CD4-positive, alpha-beta T cell treated with Interleukin-17A for 1 hour (primary cell): ENCODE measurements around the gene TESMIN.

Experiments used
- DNase-seq: peaks from one replicate; pipeline ENCODE4 v3.0.0-alpha.2; 2020

TESMIN gene, protein sequence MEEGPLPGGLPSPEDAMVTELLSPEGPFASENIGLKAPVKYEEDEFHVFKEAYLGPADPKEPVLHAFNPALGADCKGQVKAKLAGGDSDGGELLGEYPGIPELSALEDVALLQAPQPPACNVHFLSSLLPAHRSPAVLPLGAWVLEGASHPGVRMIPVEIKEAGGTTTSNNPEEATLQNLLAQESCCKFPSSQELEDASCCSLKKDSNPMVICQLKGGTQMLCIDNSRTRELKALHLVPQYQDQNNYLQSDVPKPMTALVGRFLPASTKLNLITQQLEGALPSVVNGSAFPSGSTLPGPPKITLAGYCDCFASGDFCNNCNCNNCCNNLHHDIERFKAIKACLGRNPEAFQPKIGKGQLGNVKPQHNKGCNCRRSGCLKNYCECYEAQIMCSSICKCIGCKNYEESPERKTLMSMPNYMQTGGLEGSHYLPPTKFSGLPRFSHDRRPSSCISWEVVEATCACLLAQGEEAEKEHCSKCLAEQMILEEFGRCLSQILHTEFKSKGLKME

DNA sequence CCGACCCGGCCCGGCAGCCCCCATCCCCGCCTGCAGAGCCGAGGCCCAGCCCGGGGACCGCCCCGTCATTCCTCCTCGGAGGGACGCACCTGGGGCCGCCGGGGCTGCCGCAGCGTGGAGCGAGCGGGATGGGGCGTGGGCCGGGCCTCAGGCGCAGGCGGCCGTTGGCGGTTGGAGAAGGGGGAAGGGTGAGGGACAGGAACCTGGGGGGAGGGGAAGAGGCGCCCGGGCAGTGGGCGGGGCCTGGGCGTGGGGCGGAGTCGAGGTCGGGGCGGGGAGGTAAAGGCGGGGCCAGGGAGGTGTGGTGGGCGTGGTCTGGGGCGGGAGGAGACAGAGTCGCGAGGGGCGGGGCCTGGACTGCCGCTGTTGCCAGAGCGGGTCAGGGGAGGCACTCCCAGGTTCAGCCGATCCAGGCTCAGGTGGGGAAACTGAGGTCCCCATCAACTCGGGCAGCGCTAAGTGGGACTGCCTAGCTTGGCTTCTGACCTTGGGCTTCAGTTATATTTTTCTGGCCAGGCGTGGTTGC is at the start of gene TESMIN:
Gene TESMIN, minus strand, starts transcription at position 190 of the 526 bp plus-strand sequence. CDS start 860 bp downstream, outside the sequence.
- DNase-seq: peak; percentile 93

DNA sequence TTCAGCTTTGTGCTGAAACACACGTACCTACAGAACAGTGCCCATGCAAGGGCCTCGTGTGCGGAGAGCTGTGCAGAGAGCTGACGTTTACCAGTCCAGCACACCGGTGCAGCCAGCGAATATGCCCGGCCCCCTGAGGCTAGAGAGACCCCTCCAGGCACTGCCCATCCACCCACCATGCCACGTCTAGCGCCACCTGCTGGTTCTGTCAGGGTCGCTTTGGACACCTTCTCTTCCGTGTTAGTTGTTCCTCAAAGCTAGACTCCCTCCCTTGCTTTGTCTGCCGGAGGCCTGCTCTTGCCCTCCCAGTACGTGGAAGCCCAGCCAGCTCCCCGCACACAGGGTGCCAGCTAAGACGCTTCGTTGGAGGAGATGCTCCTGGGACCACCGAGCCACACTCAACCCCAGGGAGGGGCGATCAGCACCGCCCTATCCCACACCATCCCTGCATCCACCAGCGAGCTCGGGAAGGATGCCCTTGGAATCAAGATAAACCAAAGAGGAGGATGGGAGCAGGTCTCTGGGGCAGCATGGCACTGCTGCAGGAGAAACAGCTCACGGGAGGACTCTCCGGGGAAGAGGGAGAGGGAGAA is 47.0 kb upstream of the TESMIN start:
- peak; percentile 41 for DNase-seq

DNA sequence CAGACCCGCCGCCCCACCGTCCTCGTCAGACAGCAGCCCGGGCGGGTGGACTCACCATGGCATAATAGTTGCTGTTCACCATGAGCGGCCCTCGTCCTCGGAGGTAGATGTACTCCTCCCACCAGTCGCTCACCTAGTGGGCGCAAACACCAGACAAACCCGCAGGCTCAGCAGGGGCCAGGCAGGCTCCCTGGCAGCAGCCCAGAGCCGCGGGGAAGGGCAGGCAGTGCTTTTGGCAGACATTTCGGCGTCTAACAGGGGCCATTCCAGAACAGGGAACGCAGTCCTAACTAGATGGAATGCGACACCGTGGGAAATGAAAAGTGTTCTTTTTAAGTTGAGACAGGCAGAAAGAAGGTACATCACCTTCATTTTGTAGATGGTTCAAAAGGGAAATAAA is 45.5 kb upstream of the TESMIN start:
- DNase-seq: no peak

DNA sequence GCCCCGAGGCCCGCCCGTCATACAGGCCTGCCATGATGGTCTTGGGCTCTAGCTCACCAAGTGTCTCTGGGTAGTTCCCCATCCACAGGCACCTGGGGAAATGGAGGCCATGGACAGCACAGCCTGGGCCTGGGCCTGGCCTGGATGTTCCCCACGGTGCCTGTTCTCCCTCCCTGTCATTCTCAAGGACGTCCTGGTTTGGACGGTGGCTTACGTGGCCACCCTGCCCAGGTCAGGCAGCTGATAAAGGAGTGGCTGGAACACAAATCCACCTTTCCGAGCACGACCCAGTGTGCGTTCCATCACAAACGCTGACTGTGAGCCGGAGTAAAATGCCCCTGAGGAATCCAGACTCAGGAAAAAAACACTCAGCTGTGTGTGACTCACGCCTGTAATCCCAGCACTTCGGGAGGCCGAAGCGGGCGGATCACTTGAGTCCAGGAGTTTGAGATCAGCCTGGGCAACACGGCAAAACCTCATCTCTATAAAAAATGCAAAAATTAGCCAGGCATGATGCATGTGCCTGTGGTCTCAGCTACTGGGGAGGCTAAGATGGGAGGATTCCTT is 41.2 kb upstream of the TESMIN start:
- DNase-seq: no peak

DNA sequence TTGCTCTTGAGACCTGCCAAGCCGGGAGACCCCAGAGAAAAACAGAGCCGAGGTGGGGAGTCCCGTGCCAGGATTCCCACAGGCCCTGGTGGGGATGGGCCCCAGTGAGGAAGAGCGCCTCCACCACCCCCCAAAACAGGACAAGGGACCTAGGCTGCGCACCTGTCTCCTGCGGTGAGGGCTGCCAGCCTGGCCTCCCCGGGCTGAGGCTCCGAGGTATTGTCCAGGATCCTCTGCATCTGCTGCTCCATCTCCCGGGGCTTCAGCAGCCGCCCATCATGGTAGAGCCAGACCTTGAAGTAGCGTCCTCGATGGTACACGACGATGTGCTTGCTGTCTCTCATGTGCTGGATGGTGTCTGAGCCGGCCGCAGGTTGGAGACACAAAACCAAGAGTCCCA is 33.3 kb upstream of the TESMIN start:
- DNase-seq: no peak

DNA sequence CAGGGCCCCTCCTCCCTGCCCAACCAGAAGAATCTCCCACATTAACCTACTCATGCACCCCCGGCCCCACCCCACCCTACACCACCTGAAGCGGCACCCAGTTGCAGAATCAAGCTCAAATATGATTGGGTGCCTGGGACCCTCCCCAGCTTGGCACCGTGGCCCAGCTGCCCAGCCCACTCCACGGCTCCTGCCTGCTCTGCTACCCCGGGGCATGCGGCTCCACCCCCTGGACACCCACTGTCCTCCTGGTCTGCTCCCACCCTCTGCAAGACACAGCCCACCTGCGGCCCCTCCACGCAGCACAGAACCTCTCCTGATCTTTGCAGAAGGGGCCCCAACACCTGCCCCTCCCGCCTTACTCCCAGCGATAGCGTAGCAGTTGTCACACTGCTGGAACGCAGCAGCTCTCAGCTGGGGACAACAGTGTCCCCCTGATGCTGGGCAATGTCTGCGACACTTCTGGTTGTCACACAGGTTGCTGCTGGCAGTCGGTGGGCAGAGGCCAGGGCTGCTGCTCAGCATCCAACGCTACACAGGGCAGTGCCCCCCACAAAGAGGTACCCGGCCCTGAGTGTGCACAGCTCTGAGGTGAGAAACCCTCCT is 32.0 kb upstream of the TESMIN start:
- no peak for DNase-seq

DNA sequence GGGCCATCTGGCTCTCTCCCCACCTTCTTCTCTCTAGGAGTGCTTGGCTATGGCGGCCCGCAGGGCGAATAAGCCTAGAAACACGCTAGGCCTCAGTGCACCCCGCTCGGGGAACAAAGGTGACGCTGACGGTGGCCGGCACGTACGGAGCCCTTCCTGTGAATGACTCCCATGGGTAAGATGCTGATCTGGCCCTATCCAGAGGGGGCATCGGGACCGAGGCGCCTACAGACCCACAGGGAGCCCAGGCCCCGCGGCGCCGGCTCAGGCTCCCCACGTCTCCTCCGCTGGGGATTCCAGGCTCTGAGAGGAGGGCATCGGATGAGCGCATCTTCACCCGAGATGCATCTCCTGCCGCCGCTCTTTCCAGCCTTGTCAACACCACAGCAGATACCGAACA is 31.4 kb upstream of the TESMIN start:
- no peak for DNase-seq

DNA sequence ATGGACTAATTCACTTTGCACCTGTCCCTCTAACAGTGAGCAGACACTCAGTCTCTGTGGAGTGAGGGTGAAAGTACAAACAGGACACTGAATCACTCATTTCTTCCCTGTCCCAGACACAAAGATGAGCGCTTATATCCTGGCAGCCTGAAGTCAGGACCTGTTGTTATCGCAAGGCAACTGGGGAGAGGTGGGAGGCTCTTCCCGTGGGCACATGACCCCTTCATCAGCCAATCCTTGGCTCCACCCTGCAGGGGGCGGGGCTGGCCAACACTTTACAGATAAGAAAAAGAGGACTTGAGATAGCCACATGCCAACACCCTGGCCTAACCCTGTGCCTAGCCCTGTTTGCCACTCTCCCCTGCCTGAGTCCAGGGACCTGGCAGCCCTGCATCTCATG is 29.5 kb upstream of the TESMIN start:
- DNase-seq: no peak

DNA sequence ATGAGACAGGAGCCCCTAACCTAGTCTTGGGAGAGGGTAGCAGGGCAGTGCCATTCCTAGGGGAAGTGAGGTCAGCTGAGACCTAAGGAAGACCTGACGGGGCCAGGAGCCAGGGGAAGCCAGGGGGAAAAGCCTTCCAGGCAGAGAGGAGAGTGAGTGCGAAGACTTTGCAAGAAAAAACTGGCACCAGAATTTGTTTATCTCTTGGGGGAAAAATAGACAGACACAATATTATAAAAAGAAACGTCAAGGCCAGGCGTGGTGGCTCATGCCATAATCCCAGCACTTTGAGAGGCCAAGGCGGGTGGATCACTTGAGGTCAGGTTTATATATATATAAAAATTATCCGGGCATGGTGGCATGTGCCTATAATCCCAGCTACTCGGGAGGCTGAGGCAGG is 26.9 kb upstream of the TESMIN start:
- DNase-seq: no peak

DNA sequence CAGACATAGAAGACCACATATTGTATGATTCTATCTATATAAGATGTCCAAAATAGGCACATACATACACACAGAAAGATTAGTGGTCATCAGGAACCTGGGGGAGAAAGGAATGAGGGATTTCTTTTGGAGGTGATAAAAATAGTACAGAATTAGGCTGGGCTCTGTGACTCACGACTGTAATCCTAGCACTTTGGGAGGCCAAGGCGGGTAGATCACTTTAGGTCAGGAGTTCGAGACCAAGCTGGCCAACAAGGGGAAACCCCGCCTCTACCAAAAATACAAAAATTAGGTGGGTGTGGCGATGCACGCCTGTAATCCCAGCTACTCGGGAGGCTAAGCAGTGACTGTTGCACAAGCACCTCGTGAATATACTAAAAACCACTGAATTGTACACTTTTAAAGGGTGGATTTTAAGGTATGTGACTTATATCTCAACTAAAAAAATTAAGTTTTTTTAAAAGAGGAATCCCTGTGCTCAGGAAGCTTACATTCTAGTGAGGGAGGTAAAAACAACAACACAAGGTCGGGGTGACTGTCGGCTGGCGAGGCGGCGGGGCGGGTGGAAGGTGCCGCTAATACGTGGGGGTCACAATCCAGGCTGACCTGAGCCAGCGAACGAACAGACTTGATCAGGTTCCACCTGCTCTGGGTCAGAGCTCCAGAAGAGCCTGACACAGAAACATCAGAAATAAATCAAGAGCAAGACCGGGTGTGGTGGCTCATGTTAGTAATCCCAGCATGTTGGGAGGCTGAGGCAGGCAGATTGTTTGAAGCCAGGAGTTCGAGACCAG is 25.3 kb upstream of the TESMIN start:
- DNase-seq: no peak

DNA sequence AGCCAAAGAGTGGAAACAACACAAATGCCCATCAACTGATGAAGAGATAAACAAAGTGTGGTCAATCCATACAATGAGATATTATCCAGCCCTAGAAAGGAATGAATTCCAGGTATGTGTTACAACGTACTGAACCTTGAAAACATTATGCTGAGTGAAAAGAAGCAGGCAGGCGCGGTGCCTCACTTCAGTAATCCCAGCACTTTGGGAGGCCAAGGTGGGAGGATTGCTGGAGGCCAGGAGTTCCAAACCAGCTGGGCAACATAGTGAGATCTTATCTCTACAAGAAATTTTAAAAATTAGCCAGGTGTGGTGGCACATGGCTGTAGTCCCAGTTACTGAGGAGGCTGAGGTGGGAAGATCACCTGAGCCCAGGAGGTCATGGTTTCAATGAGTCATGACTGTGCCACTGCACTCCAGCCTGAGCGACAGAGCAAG is 24.6 kb upstream of the TESMIN start:
- no peak for DNase-seq

DNA sequence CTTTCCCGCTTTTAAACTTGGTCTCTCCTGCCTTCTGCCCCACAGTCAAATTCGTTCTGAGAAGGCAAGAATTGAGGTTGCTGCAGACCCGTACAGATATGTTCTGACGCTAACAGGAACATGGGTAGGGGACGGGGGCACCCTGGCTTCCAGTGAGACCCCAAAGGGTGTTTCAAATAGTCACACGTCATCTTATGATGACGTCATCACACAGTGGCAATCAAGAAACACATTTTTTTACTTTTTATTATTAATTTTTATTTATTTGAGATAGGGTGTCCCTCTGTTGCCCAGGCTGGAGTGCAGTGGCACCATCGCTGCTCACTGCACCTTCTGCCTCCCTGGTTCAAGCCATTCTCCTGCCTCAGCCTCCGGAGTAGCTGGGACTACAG is 22.9 kb upstream of the TESMIN start:
- no peak for DNase-seq

DNA sequence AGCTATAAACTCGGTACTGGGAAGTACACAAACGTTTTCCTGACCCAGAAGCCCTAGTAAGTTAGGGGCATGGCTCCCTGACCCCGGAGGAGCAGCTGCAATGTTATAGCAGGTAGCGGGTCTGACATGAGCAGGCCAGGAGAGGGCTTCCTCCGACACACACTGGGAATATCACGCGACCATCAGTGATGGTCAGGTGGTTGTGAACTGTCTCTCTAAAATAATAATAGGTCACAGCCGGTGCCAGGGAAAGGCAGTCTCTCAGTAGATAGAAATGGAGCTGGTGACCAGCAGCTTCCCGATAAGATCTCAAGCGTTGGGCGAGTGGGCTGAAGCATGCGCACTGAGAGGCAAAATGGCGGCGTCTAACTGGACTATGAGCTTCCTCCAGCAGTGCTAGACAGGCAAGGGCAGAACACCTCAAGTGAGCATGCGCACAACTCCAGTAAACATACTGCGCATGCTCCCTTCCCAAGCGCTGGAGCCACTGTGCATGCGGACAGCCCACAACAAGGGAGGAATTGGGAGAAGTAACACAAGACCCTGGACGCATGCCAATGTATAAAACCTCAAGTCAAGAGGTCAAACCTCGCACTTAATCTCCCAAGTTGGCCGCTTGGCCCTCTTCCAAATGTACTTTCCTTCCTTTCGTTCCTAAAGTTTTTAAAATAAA is 22.3 kb upstream of the TESMIN start:
- DNase-seq: no peak

DNA sequence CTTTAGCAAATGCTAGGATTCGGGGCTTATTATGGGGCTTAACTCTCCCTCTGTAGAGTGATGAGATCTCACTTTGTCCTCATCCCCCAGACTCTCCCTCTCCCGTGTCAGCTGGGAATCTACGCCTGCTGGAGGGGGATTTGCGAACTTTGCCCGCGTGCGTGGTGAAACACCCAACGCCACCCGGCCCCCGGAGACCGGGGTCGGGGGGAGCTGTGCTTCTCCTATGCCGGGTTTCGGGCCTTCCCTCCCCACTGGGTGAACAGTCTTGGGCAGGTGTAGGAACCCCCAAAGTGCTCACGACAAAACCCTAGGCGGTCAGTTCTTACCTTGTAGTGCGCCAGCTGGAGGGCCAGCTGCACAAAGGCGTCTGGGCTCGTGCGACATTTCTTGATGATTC is 21.6 kb upstream of the TESMIN start:
- DNase-seq: no peak

DNA sequence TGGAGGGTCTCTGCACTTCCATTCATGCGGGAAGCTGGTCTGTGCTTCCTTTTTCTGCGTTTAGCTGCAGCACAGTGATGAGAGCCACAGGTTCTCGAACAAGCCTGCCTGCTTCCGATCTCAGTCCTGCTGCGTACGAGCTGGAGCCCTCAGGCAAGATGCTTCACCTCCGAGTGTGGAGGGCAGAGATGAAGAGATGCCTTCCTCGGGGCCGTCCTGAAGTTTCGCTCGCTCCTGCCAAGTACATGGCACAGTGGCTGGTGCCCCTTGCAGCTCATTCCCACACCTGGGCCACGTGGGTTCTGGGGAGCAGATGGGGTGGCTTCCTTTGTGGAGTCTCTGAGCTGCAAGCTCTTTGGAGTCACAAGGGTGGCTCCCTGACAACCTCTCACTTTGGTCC is 19.5 kb upstream of the TESMIN start:
- DNase-seq: no peak

DNA sequence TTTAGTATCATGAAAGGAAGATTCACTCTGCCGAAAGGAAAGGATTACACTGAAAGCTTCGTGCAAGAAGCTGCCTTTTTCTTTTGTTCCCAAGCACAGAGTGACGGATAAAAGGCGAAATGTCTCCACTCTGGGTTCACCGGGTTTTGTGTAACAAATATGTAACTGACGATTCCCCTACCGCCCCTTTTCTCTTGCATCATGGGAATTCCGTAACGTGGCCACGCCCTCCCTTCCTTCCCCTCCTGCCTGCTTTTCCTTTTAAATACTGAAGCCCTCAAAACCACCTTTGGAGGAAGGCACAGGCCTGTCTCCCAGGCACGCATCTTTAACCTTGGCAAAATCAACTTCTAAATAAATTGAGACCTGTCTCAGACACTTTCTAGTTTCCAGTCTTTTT is 16.4 kb upstream of the TESMIN start:
- no peak for DNase-seq

DNA sequence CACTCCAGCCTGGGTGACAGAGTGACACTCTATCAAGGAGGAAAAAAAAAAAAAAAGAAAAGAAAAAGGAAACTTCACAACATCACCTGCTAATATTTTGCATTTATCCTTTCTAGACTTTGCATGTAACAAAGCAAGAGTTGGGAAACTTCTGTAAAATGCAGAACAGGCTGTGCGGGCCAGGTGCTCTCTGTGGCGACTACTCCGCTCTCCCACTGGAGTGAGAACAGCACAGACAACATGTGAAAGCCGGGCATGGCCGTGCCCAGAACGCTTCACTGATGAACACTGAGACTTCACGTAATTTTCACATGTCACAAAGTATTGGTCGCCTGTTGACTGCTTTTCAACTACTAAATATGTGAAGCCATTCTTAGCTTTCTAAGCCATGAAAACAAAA is 15.5 kb upstream of the TESMIN start:
- DNase-seq: no peak

DNA sequence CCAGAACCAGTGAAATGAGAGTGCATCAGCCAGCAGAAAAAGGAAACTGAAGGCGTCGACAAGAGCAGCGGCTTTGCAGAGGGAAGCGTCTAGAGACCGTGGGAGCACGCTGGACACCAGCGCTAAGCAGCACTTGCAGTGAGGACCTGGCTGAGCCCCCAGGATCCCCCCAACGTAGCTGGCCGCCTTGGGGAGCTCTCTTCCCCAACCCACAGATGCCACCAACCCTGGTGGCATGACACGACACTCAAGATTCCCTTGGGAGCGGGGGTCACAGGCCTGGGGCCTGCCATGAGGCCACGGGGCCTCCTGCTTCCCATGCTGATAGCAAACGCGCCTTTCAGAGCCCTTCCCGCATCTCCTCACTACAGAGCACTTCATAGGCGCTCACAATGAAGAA is 13.4 kb upstream of the TESMIN start:
- no peak for DNase-seq

DNA sequence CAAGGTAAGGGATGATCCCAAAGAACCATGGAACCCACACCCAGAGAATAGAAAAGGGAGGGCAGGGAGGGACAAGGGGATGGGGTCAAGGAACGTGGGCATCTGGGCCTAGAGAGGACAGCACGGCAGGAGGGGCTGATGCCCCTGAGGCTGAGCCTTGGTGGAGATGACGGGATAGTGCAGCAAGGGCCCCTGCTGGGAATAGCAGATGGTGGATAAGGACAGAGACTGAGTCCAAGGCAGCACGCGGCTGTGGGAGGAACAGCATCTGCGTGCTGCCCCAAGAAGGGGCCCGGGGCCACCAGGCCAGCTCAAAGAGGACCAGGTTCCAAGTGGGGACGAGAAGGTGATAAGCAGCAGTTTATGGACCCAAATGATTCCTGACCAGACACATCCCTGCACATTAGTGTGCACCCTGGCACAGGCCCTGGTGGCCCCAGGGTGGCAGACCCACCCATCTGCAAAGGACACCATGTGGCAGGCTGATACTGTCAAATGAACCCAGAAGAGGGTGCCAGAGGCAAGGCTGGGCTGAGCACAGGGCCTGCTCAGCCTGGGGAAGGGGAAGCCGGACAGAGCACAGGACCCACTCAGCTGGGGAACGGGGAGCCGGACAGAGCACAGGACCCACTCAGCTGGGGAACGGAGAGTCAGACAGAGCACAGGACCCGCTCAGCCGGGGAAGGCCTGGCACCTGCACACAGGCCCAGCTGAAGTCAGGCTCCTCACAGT is 12.8 kb upstream of the TESMIN start:
- DNase-seq: no peak

DNA sequence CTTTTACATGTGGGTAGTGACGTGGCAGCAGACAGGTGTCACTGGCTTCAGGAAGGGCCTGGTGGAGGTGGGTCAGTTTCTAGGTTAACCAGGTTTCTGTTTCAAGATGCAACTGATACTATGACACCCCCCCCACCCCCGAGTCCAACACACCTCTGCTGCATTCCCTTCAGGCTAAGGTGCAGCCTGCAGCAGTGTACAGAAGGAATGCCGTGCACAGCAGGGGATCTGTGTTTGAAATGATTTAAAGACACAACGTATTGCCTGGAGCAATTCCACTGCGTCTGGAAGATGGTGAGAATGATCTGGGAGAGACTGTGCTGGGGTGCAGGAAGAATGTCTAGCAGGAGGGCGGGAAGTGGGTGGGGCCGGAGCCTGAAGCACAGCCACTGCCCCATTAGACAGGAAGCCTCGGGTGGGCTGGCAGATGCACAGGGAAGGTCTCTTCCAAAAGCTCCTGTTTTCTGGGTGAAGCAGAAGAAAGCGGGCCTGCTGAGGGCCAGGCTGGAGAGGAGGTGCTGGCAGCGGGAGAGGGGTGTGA is 11.9 kb upstream of the TESMIN start:
- no peak for DNase-seq

DNA sequence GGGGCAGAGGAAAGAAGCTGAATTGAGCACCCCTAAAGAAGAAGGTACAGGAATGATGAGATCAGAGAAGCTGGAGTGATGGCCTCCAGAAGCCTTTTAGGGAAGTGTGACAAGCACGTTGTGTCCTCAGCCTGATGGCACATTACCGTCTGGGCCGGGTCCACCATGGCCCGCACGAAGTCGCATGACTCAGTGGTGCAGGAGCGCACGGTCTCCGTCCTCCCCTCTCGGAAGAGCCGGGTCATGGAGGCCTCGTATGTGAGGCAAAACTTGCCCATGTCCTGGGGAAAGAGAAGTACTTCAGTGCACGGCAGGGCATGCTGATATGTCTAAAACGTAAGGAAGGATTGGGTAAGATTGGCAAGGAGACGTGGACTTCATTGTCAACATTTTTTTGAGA is 11.2 kb upstream of the TESMIN start:
- no peak for DNase-seq
